GM12875 (cell line): ENCODE data around the gene FLNC.
A peak's percentile ranks its signal among the peaks of the same experiment; 100 is the strongest.

ENCODE experiments used
- H3K4me3 ChIP-seq: one replicate; pipeline ENCODE4 v1.5.1; 2011; ENCODE audit warnings: low read depth, low read length, control low read depth
- CTCF ChIP-seq: IDR thresholded peaks from 2 replicates; pipeline ENCODE4 v1.5.1; 2011; ENCODE audit warnings: low read depth, mild to moderate bottlenecking, control low read depth, inconsistent platforms, low read length, moderate library complexity, borderline replicate concordance; ENCODE audit not compliant: insufficient read depth

FLNC gene

GRCh38 chr7:128881458-128882125 lies 51.4 kb downstream of the FLNC start:
- no peak overlapping the region for H3K4me3 ChIP-seq
- no peak for TF ChIP-seq CTCF

GRCh38 chr7:128882134-128882533 lies 51.9 kb downstream of the FLNC start:
- TF ChIP-seq CTCF, result no peak
- no peak overlapping the region for H3K4me3 ChIP-seq

GRCh38 chr7:128883622-128884448 lies 53.6 kb downstream of the FLNC start:
- peak; percentile 89 for TF ChIP-seq CTCF
- no peak overlapping the region for H3K4me3 ChIP-seq

GRCh38 chr7:128884561-128885369 lies 54.6 kb downstream of the FLNC start:
- H3K4me3 ChIP-seq, result no peak overlapping the region
- no peak for TF ChIP-seq CTCF

GRCh38 chr7:128885370-128886187 lies 55.4 kb downstream of the FLNC start:
- TF ChIP-seq CTCF, result no peak
- no peak overlapping the region for H3K4me3 ChIP-seq

- TF ChIP-seq CTCF, result no peak
- H3K4me3 ChIP-seq, result no peak overlapping the region
These were observed 56.4 kb downstream of the FLNC start for GRCh38 chr7:128886391-128887168.
